Natural killer cell (primary cell): ENCODE measurements around the gene LILRB5. TPM values are rescaled to one million over a fixed set of nuclear protein-coding genes. Genes with fewer than 3 reads are reported as not detected.

ENCODE experiments used
- ATAC-seq, 3 donors: fragments of 150-1000 bp in 2 of 3; fragments of 200-7000 bp in 1 of 3; cut with Tn5 transposase; 1 replicate in 1 of 3; 2 replicates in 2 of 3; pipeline ENCODE4 v1.10.0; 2021; ENCODE audit warnings: mild to moderate bottlenecking in 2 of 3, moderate library complexity in 2 of 3
- DNase-seq, 2 donors: peaks; one replicate each; pipeline versions ENCODE4 v3.0.0 to v3.0.0-alpha.2; 2013 to 2021; ENCODE audit warnings: mixed read lengths in 1 of 2
- H3K27ac ChIP-seq: one replicate; pipeline ENCODE4 v1.5.1; 2013; ENCODE audit warnings: mild to moderate bottlenecking, low read length
- H3K27me3 ChIP-seq: one replicate; pipeline ENCODE4 v1.6.1; 2013; ENCODE audit warnings: low read length; ENCODE audit not compliant: control insufficient read depth, insufficient read depth
- H3K36me3 ChIP-seq: one replicate; pipeline ENCODE4 v1.6.1; 2013; ENCODE audit warnings: low read length; ENCODE audit not compliant: control insufficient read depth, insufficient read depth
- H3K4me1 ChIP-seq: one replicate; pipeline ENCODE4 v1.6.1; 2013; ENCODE audit warnings: low read length; ENCODE audit not compliant: control insufficient read depth, insufficient read depth
- H3K4me3 ChIP-seq: one replicate; pipeline ENCODE4 v1.5.1; 2013; ENCODE audit warnings: low read length
- H3K9me3 ChIP-seq: one replicate; pipeline ENCODE4 v1.6.1; 2013; ENCODE audit warnings: low read length; ENCODE audit not compliant: control insufficient read depth, insufficient read depth
- H3K27ac Mint-ChIP-seq, 2 donors: one replicate each; pipeline ENCODE4 v1.8.0; 2022; ENCODE audit warnings: mild to moderate bottlenecking in 2 of 2, mixed read lengths in 2 of 2, moderate library complexity in 1 of 2
- H3K27me3 Mint-ChIP-seq, 2 donors: one replicate each; pipeline ENCODE4 v1.8.0; 2022; ENCODE audit warnings: low read depth in 2 of 2, mixed read lengths in 2 of 2
- H3K36me3 Mint-ChIP-seq: one replicate; pipeline ENCODE4 v1.8.0; 2022; ENCODE audit warnings: mixed read lengths
- H3K4me1 Mint-ChIP-seq, 2 donors: one replicate each; pipeline ENCODE4 v1.8.0; 2022; ENCODE audit warnings: mixed read lengths in 2 of 2
- H3K4me3 Mint-ChIP-seq: one replicate; pipeline ENCODE4 v1.8.0; 2022; ENCODE audit warnings: mild to moderate bottlenecking, moderate library complexity, mixed read lengths
- H3K9me3 Mint-ChIP-seq, 2 donors: one replicate each; pipeline ENCODE4 v1.8.0; 2022; ENCODE audit warnings: mixed read lengths in 2 of 2
- CTCF ChIP-seq: fragments of 200-600 bp; IDR thresholded peaks from one replicate; pipeline ENCODE4 v1.8.0; 2022; ENCODE audit warnings: antibody characterized with exemption
- WGBS: methylation state at CpG from one replicate; pipeline ENCODE4 v1.1.7; 2013; ENCODE audit warnings: missing lambda C conversion rate; ENCODE audit not compliant: insufficient coverage; 5-methylcytosine and 5-hydroxymethylcytosine counted together
- intact Hi-C: fragments of 100-400 bp; cut with micrococcal nuclease; formaldehyde crosslinking; loops from one replicate; pipeline ENCODE4 v1.14.2; 2022
- total RNA-seq, 4 donors: library from RNA; stranded (reverse); fragments of 120-200 nt in 1 of 4; gene quantifications; one replicate each; pipeline versions ENCODE4 v1.2.3 to v1.2.4, GENCODE V29; 2013 to 2022

Gene LILRB5
- total RNA-seq, 3 donors from 2014 or later (not counting 1 experiment from before 2014, with no cell fraction given), result 0.09 to 0.18 TPM; not detected in 1

GRCh38 chr19:54253331-54254194, 3.5 kb downstream of the LILRB5 start:
- Mint-ChIP-seq H3K36me3 (no peaks in the 10 kb centered on the region), H3K27ac (no peak overlapping the region), H3K4me3 (no peak overlapping the region), H3K4me1 (no peaks in the 10 kb centered on the region), H3K27me3 (peaks cover 8 to 19% of the 10 kb centered on the region in 2 donors), H3K9me3 (no peaks in the 10 kb centered on the region)
- Histone ChIP-seq H3K4me1 (peaks cover under 1% of the 10 kb centered on the region), H3K27ac (no peak overlapping the region), H3K4me3 (no peak overlapping the region), H3K36me3 (no peaks in the 10 kb centered on the region), H3K9me3 (no peaks in the 10 kb centered on the region), H3K27me3 (no peaks in the 10 kb centered on the region)
- ATAC-seq (no peak), DNase-seq (no peak)
- no peak for TF ChIP-seq CTCF
- WGBS, result 83% methylated on average over 21 of the region's 23 CpGs
- intact Hi-C loops, result no loop called here

- Histone ChIP-seq H3K4me3 (no peak overlapping the region), H3K27ac (no peak overlapping the region), H3K4me1 (peaks cover 8% of the 10 kb centered on the region), H3K27me3 (no peaks in the 10 kb centered on the region), H3K36me3 (no peaks in the 10 kb centered on the region), H3K9me3 (no peaks in the 10 kb centered on the region)
- 95% methylated on average over 9 of the region's 11 CpGs for WGBS
- intact Hi-C loops, result no loop called here
- no peaks in the 10 kb centered on the region for H3K36me3 Mint-ChIP-seq
- ATAC-seq (no peak), DNase-seq (no peak)
- no peak for TF ChIP-seq CTCF
- no peak overlapping the region for H3K27ac Mint-ChIP-seq
- H3K27me3 Mint-ChIP-seq, result peaks cover 8 to 19% of the 10 kb centered on the region in 2 donors
- H3K4me3 Mint-ChIP-seq, result no peak overlapping the region
- peaks cover 6% of the 10 kb centered on the region in 2 donors for H3K4me1 Mint-ChIP-seq
- H3K9me3 Mint-ChIP-seq, result no peaks in the 10 kb centered on the region
Observed at GRCh38 chr19:54252845-54253244, 4.2 kb downstream of the LILRB5 start.

- no peak for TF ChIP-seq CTCF
- H3K4me1 ChIP-seq, result peaks cover 14% of the 10 kb centered on the region
- intact Hi-C loops, result no loop called here
- Mint-ChIP-seq H3K4me3 (no peak overlapping the region), H3K27me3 (peaks cover 9 to 19% of the 10 kb centered on the region in 2 donors), H3K36me3 (no peaks in the 10 kb centered on the region), H3K9me3 (no peaks in the 10 kb centered on the region), H3K4me1 (peaks cover 11 to 12% of the 10 kb centered on the region in 2 donors), H3K27ac (no peak overlapping the region)
- DNase-seq (no peak), ATAC-seq (no peak)
- H3K27ac ChIP-seq, result no peak overlapping the region
- WGBS, result 86% methylated on average over 9 of the region's 9 CpGs
- no peak overlapping the region for H3K4me3 ChIP-seq
- H3K27me3 ChIP-seq, result no peaks in the 10 kb centered on the region
- H3K9me3 ChIP-seq, result no peaks in the 10 kb centered on the region
- no peaks in the 10 kb centered on the region for H3K36me3 ChIP-seq
Observed at GRCh38 chr19:54252243-54252642, 4.8 kb downstream of the LILRB5 start.
